ENCODE results near the gene LRRTM2. TPM values are rescaled to one million over a fixed set of nuclear protein-coding genes. Genes with fewer than 3 reads are reported as not detected.

Gene LRRTM2
- total RNA-seq, 3 donors from 2014 or later = under 0.01 to 1.4 (median 1.0) TPM

DNA sequence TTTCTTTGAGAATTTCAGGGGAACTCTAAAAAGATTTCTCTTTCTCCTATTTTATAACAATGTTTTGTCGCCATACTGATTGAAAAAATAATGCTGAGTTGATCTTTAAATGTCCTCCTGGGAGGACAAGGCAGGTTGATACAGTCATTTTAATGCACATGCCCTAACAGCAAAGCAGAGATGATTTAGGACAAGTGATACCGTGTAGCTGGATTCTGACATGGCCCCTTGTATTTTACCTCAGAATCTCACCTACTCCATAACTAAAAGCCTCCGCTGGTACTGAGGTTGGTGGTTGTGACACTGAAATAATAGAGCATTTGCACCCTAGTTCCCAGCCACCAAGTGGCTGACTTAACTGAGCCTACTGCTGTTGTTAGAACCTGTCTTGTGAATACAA is 811 bp upstream of the LRRTM2 start:
- TF ChIP-seq, protein P1, sequence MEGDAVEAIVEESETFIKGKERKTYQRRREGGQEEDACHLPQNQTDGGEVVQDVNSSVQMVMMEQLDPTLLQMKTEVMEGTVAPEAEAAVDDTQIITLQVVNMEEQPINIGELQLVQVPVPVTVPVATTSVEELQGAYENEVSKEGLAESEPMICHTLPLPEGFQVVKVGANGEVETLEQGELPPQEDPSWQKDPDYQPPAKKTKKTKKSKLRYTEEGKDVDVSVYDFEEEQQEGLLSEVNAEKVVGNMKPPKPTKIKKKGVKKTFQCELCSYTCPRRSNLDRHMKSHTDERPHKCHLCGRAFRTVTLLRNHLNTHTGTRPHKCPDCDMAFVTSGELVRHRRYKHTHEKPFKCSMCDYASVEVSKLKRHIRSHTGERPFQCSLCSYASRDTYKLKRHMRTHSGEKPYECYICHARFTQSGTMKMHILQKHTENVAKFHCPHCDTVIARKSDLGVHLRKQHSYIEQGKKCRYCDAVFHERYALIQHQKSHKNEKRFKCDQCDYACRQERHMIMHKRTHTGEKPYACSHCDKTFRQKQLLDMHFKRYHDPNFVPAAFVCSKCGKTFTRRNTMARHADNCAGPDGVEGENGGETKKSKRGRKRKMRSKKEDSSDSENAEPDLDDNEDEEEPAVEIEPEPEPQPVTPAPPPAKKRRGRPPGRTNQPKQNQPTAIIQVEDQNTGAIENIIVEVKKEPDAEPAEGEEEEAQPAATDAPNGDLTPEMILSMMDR (IDR thresholded peaks at IDR 0.05) = no peak
- no peak for TF ChIP-seq POLR2A (IDR thresholded peaks at IDR 0.05)
- TF ChIP-seq POLR2AphosphoS5 (IDR thresholded peaks at IDR 0.05) = no peak
- peaks cover 4 to 5% of the 10 kb centered on the region in 2 donors for H3K4me1 ChIP-seq
- no peaks in the 10 kb centered on the region for H3K36me3 ChIP-seq
- no peak overlapping the region for H3K4me3 ChIP-seq
- intact Hi-C loops (cut with DNase I; ENCODE audit: low total_unique reads) = no loop called here
- peak overlapping the region; percentile 43 to 85 for H3K27ac ChIP-seq
- no peaks in the 10 kb centered on the region for H3K27me3 ChIP-seq
- DNase-seq (ENCODE audit: low spot score in 2 of 2) = no peak
- H3K9me3 ChIP-seq = no peaks in the 10 kb centered on the region

DNA sequence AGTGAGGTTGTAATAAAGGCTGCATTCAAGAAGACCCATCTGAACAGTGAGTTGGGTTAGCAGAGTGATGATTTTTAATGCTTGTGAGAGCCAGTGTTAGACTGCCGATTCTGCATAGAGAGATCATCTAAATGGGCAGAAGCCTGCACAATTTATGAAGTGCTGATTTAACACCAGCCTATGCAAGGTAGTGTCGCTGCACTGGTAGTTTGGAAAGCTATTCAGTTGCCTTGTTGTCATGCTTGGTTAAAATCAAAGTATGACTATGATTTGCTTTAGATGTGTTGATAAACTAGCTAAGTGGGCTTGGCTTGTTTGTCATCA is 379 bp upstream of the LRRTM2 start:
- DNase-seq (ENCODE audit: low spot score in 2 of 2) = no peak
- H3K4me1 ChIP-seq = peaks cover 4 to 5% of the 10 kb centered on the region in 2 donors
- no peak for TF ChIP-seq POLR2AphosphoS5 (IDR thresholded peaks at IDR 0.05)
- TF ChIP-seq, protein P1 (IDR thresholded peaks at IDR 0.05) = no peak
- no peak for TF ChIP-seq POLR2A (IDR thresholded peaks at IDR 0.05)
- H3K4me3 ChIP-seq = peak overlapping the region in 2 of 3 donors; percentile 25 to 52
- H3K27me3 ChIP-seq = no peaks in the 10 kb centered on the region
- peak overlapping the region; percentile 43 to 85 for H3K27ac ChIP-seq
- no peaks in the 10 kb centered on the region for H3K9me3 ChIP-seq
- no peaks in the 10 kb centered on the region for H3K36me3 ChIP-seq
- intact Hi-C loops (cut with DNase I; ENCODE audit: low total_unique reads) = no loop called here

DNA sequence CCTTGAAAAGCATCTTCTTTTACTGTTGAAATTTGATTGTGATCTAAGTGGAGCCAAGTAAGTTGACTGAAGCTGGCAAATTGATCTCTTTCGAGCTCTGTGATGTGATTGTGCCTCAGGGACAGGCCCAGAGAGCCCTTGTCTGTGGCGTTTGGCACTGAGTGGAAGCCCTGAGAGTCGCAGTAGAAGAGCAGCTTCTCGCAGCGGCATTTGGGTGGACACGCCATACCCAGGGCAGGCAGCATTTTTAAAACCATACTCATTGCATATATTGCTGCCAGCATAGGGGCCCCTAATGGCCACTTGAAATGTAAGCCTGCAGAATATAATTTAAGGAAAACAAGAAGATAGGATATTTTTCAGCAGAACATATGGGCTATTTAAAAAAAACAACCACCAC is 894 bp downstream of the LRRTM2 start:
- DNase-seq (ENCODE audit: low spot score in 2 of 2) = no peak
- Histone ChIP-seq H3K36me3 (no peaks in the 10 kb centered on the region), H3K9me3 (no peaks in the 10 kb centered on the region), H3K27me3 (no peaks in the 10 kb centered on the region), H3K4me1 (peaks cover 4 to 5% of the 10 kb centered on the region in 2 donors), H3K4me3 (peak overlapping the region in 1 of 3 donors; percentile 52), H3K27ac (peak overlapping the region; percentile 27 to 85)
- TF ChIP-seq, protein P1 (IDR thresholded peaks at IDR 0.05) = no peak
- no peak for TF ChIP-seq POLR2AphosphoS5 (IDR thresholded peaks at IDR 0.05)
- no peak for TF ChIP-seq POLR2A (IDR thresholded peaks at IDR 0.05)
- intact Hi-C loops (cut with DNase I; ENCODE audit: low total_unique reads) = no loop called here

DNA sequence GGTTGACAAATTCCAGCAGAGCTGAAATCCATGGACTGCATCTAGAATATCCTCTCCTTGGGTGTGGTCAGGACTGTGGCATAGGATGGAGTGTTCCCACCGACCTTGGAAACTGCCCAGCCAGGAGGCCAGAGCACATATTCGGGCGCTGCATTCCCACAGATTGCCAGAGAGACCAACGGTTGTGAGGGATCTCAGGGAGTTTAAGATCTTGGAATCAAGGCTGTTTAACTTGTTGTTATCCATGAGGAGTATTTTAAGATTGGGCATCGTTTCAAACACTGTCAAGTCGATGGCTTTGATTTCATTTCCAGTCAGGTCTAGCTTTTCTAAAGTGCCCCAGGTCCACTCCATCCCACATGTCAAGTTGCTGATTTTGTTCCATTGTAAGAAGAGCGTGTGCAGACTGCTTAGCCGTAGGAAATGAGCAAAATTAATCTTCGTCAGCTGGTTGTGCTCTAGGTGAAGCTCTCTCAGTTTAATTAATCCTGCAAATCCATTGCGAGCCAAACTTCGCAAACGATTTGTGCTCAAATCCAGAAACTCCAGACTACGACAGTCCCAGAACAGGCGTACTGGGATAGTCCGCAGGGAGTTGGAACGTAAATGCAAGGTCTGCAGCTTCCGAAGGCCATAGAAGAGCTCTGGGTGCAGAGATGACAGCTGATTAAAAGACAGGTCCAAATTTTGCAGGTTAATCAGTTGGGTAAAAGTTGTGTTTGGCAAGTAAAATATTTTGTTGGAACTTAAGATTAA is 1.5 kb downstream of the LRRTM2 start:
- Histone ChIP-seq H3K9me3 (no peaks in the 10 kb centered on the region), H3K4me3 (peak overlapping the region in 2 of 3 donors; percentile 21 to 52), H3K36me3 (no peaks in the 10 kb centered on the region), H3K27ac (peak overlapping the region; percentile 27 to 85), H3K4me1 (peaks cover 4 to 5% of the 10 kb centered on the region in 2 donors), H3K27me3 (no peaks in the 10 kb centered on the region)
- no peak for DNase-seq (ENCODE audit: low spot score in 2 of 2)
- intact Hi-C loops (cut with DNase I; ENCODE audit: low total_unique reads) = no loop called here
- TF ChIP-seq POLR2A (IDR thresholded peaks at IDR 0.05) = no peak

DNA sequence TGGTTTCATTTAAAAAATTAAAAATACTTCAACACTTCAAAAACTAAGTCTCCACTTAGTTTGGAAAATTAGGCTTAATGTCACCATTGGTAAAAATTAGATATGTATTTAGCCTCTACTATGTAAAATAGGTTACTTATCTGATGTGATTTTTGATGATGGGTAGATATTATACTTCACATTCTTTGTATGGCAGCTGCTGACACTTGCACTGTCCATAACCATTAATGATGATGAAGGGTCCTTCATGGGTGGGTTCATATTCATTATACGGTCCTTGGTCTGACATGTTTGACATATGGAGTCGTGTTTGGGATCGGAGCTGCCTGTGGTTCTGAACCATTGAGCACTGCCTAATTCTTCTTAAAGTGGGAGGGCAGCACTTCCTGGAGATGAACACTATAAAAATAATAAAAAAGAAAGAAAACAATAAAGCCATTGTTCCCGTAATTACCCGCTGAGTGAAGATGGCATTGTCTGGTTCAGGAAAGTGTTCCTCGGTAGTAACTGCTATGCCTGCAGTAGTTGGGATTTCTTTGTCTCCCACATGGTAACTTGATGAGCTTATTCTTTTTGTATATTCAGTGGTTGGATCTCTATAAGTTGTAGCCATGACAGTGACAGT is 2.2 kb downstream of the LRRTM2 start:
- TF ChIP-seq POLR2AphosphoS5 (IDR thresholded peaks at IDR 0.05) (no peak), POLR2A (IDR thresholded peaks at IDR 0.05) (no peak)
- TF ChIP-seq, protein P1 (IDR thresholded peaks at IDR 0.05) = no peak
- Histone ChIP-seq H3K9me3 (no peaks in the 10 kb centered on the region), H3K4me1 (peaks cover 4 to 5% of the 10 kb centered on the region in 2 donors), H3K4me3 (peak overlapping the region in 2 of 3 donors; percentile 21 to 52), H3K27ac (peak overlapping the region; percentile 27 to 85), H3K36me3 (no peaks in the 10 kb centered on the region), H3K27me3 (no peaks in the 10 kb centered on the region)
- peak in 1 of 2 donors; percentile 24 for DNase-seq (ENCODE audit: low spot score in 2 of 2)
- intact Hi-C loops (cut with DNase I; ENCODE audit: low total_unique reads) = no loop called here
